GM18873 (cell line): ENCODE data around the gene B4GALNT3.

ENCODE experiments used
- ATAC-seq: cut with Tn5 transposase; IDR thresholded peaks from one replicate; pipeline ENCODE4 v1.9.1; 2021; ENCODE audit warnings: mild to moderate bottlenecking, moderate library complexity, moderate number of reproducible peaks; ENCODE audit not compliant: unreplicated experiment, low FRiP score

The B4GALNT3 gene

DNA sequence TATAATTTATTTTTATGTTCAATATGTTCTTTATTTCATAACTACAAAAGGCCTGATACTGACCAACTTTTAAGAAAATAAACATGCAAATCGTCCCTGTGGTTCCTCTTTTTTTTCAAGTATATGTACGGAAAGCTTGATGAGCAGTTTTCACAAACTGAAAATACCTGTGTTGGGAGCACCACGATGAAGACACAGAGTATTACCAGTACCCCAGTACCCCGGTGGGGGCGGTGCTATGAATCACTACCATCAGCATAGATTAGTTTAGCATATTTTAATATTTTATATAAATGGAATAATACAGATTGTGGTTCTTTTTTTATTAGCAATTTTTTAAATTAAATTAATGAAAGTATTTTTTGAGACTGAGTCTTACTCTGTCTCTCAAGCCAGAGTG is 7.0 kb downstream of the B4GALNT3 start:
- ATAC-seq: no peak

DNA sequence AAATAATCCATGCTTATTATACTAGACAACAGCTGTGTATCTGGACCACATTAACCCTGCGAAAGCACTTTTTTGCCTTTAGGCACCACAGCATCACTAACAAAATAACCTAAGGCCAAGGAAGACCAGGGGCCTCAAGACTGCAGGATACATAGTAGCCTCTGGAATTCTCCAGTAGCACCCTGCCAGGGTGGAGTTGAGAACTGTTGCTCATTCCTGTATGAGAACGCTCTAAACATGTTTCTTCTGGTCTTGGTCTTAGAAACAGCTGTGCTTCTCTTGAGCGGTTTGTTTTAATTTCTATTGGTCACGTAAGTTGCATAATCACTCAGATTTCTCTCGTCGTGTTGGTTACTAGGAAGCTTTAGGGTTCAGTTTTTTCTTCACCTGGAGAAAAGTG is 7.9 kb downstream of the B4GALNT3 start:
- no peak for ATAC-seq

DNA sequence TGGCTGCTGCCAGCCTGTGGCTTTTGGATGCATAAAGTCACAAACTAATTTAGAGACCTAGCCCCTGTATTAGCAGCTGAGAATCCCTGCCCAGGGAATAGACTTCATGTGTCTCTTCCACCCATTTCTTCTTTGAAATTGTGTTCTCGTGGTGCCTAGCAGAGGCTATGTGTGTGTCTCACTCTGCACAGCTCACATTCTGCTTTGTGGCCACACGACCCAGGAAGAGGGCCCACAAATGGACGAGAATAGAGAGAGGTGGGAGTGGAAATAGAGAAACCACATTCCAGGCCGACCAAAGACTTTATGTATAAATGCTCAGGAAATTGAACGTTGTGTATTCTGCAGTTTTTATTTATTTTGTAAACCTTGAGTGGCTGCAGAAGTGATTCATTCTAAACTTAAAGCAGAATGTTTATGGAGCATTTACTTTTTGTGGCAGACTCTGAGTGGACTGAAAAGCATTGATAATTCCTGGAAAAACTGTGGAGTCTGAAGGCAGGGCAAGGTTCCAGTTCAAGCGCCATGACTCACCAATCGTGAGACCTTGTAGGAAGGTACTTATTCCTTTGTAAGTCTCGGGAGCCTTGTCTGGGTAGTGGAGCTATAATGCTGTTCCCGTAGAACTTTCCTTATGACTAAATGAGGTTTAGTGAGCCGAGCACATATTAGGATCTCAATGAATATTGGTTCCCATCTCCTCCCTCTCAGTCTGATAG is 9.1 kb downstream of the B4GALNT3 start:
- no peak for ATAC-seq

DNA sequence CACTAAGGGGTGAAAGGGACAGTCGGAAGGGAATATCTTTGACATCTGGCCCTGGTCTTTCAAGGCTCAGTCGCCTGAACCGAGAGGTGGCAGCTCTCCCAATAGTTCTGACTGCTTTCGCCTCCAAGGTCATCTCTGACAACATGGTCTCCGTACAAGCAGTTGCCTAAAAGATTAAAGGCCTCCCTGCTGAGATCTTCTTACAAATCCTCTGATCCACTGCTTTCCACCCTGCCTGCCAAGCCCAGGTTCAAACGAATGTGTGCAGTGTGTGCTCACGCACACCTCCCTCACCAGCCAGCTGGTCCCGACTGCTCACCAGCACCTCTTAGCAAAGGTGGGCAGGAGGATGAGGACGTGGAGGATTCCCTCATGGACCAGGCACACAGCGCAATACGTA is 10.4 kb downstream of the B4GALNT3 start:
- ATAC-seq: no peak

DNA sequence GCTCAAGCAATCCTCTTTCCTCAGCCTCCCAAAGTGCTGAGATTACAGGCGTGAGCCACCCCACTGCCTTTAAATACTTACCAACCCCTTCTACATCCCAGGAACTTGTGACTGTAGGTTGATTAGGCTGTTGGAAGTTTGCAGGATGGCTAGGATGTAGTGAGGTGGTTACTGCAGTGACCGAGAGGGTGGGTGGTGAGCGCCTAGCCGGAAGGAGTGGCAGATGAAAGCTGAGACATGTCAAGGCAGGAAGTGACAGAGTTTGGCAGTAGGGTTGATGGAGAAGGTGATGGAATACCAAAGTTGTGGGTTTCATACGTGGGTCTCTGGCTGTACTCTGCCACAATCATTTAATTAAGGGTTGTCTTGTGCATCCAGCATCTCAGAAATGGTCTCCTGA is 13.5 kb downstream of the B4GALNT3 start:
- ATAC-seq: no peak

DNA sequence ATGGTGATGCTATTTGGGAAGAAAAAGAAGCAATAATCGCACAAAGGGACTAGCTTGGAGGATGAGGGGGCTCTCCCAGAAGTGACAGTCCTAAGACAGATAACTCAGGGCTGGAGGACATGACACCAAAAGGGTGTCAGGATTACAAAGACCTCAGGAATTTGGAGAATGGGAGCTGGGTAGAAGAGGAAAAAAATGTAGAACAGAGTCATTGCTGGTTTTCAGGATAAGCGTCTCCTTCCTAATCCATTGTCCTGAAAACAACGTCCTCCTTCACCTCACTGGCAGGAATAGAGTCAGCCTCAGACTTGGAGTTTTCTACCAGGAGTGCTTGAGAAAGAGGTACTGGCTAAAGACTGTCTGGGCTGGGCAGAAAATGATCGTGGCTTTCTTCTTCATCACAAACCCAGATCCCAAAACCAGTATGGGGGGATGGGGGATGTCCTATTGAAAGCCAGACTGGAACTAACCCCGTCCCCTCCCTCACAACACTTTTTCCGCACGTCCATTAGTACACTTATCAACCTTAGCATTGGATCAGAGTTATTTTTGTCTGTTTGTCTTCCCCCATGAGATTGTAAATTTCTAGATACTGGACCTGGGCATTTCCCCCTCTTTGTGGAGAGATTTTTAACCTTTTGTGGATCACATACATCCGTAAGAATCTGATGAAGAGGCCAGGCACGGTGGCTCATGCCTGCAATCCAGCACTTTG is 14.3 kb downstream of the B4GALNT3 start:
- no peak for ATAC-seq

DNA sequence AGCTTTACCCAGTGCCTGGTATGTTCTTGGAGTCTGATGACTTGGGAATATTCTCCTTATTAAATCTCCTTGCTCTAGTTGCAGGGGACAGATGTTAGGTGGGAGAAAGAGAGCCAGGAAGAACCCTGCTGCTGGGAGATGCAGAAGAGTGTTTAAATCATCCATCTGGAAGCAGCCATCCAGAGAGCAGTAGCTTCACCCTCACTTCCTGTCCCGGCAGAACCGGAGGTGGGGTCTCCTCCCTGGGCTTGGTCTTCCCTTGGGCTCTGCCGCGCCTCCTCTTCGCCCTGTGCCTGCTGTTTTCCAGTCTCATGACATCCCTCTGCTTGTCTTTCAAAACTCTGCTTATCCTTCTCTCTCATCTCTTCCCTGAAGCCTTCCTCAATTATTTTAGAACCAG is 15.5 kb downstream of the B4GALNT3 start:
- no peak for ATAC-seq

DNA sequence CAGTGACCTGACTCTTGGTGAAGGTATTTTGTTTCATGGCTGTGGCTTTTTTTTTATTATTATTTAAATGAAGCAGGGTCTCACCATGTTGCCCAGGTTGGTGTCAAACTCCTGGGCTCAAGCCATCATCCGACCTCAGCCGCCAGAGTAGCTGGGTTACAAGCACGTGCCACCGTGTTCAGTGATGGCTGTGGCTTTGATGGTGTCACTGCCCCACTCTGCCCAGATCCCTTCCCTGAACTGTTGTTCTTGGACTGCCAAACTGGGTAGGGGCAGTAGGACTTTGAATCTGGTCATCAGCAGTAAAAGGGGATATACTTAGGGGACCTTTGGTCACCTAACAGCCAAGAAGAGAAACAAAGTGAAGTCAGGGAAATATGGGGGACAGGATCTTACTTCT is 19.4 kb downstream of the B4GALNT3 start:
- no peak for ATAC-seq

DNA sequence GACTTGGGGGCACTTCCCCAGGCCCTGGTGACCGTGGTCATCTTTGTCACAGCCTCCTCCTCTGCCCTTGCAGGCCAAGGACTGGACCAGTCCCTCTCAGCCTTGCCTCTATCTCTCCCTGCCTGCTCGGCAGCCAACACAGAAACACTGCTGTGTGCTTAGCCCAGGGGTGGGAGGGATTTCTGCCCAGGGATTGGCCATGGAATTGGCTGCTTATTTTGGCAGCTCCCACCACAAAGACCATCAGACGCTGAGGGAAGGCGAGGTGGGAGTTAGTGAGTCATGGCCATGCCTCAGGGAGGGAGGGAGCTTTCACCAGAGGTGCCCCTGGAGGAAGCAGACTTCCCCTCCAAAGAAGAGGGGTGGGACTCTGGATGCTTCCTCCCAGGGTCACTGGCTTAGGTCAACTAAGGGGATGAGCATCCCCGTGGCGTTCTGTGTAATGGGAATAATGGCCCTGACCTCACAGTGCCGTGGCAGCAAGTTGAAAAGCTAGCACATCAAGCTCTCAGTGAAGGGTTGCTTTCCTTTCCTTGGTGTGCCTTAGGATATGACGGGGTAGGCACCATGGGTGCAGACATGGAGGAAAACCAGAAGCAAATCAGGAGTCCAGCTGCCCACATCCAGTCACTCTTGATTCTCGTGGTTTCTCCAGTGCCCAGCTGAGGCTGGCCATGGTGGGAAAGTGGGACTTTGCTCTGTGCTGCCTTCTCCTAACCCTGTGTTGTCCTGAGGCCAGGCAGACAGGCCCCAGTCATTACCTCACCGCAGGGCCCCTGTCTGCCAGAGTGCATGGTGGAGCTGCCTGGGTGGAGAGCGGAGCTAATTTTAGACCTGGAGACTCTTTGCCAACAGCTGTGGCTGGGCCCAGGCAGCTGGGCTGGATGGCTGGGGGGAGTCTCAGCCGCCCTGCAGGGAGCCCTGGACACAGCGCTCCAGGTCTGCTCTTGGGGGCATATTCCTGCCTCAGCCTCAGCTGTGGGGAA is 21.4 kb downstream of the B4GALNT3 start:
- ATAC-seq: no peak

DNA sequence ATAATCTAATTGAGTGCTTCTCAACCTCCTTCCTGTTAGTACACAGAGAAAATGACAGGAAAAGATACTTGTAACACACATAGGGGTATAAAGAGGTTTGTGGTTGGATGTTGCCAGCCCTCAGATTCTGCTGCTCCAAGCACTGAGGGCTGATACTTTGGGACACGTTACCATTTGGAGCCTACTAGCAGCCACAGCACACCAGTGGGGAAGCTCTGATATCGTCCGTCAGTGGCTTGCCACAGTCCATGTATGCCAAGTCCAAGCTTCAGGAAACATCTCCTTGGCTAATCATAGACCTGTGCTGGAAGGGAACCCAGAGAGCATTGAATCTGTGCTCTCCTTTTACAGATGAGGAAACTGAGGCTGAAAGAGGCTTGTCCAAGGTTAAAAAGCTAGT is 22.3 kb downstream of the B4GALNT3 start:
- ATAC-seq: no peak

DNA sequence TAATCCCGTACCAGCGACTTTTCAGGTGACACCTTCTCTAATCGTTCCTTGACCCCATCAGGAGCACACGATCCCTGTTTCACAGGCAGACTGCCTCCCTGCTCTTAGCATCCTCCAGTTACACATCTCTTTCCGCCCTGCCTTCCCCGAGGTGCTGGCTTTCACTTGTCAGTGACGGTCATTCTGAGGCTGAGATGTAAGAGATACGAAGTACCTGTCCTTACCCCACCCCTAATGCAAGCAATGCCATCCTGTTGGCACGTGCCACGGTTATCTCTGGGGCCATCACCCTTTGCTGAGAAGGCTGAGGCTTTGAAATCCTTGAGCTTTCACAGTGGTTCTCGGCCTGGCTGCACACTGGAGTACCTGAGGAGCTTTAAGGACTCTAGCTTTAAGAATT is 24.4 kb downstream of the B4GALNT3 start:
- ATAC-seq: no peak

DNA sequence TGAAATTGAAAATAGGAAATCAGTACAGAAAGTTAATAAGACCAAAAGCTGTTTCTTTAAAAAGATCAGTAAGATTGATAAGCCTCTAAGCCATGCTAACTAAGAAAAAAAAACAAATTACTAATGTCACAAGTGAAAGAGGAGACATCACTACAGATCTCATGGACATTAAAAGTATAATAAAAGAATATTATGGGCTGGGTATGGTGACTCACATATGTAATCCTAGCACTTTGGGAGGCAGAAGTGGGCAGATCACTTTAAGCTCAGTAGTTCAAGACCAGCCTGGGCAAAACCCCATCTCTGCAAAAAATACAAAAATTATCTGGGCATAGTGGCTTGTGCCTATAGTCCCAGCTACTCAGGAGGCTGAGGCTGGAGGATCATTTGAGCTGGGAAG is 30.5 kb downstream of the B4GALNT3 start:
- ATAC-seq: no peak

DNA sequence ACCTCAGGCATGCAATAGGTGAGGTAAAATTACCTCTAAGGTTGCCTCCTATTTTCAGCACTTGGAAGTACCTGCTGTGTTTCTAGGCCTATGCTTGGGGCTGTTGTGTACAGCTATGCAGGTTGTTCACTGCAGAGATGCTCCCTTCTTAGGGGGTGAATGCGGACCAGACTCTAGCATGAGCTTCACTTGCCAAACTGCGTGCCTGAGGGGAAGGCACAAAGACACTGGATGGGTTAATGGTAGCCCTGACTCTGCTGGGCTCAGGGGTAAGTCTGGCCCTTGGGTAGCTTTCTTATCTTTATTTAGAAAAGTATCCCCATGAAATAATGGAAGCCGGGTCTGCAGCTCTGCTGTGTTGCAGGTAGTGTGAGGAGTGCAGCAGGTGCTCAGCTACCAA is 35.7 kb downstream of the B4GALNT3 start:
- ATAC-seq: no peak

DNA sequence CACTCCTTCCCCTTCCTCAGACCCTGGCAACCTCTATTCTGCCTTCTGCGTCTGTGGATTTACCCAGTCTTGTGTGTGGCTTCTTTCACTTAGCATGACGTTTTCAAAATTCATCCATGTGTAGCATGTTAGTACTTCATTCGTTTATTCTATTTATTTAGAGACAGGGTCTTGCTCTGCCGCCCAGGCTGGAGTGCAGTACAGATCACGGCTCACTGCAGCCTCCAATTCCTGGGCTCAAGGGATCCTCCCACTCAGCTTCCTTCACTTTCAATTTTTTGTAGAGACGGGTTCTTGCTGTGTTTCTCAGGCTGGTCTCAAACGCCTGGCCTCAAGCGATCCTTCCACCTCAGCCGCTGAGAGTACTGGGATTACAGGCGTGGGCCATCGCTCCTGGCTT is 37.0 kb downstream of the B4GALNT3 start:
- ATAC-seq: no peak

DNA sequence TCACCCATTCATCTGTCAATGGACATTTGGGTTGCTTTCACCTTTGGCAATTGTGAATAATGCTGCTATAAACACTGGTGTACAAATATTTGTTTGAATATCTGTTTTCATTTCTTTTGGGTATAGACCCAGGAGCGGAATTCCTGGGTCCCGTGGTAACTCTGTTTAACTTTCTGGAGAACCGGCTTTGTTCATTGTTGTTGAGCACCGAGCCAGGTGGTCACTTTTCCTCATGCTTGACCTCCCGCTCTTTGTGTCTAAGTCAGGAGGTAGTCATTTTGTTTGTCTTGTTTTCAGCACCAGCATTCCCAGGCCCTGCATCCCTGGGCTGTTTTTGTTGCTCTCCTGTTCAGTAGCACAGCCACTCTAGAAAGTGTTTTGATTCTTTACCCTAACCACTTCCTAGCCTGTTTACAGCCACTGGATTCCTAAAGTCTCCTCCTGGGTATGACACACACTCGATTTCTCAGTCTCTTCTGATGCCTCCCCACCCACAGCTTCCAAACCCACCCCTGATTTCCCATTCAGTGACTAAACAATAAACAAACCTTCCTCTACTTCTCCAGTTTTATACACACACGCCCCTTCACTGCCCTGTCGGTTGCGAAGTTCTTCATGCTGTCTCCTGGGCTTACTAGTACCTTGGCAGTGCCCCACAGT is 37.9 kb downstream of the B4GALNT3 start:
- no peak for ATAC-seq

DNA sequence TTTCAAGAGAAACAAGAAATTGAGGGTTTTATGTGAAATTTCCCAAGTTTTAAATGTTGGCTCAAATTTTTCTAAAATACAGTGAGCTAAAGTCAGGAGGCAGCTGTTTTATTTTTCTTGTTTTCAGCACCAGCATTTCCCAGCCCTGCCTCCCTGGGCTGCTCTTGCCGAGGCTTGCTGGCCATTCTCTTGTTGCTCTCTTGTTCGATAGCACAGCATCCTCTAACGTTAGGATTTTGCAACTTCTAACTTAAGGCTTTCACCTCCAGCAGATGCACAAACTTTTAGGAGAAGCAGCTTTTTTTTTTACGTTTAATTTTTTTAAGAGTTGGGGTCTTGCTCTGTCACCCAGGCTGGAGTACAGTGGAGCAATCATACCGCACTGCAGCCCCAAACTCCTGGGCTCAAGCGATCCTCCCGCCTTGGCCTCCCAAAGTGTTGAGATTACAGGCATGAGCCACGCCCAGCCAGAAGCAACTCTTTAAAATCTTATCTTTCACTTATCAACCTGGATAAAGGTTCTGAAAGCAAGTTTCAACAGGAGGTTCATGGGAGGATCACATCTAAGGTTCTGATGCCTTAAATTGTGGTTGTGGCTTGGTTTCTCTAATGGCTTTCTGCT is 40.2 kb downstream of the B4GALNT3 start:
- ATAC-seq: no peak

DNA sequence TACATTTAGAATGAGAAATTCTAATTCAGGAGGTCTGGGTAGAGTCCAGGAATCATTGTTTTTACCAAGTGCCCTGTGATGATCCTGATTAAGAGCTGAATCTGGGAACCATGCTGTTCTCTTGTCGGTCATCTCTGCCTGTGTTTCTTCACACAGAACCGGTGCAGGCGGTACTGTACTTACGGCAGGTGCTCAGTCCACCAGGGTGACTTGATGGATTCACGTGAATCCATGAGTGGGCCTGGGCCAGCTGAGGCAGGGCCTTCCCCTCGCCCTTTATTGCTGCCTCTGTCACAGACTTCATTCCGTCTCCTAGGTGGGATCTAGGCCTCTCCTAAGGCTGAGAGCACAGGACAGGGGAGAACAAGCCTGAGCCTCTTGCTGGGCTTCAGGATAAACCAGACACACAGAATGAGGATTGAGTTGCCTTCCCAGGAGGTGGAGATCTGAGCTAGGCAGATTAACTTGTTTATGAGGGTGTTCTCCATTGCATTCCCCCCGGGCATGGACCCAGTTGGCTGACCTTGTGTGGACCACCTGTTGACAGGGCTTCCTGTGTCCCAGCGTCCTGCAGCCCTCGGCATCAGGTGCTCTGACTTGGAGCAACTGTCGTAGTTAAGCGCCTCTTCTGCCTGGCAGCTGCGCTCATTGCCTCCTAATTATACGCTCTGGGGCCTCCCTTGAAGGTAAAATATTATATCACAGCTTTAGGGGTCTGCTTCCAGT is 42.1 kb downstream of the B4GALNT3 start:
- no peak for ATAC-seq

DNA sequence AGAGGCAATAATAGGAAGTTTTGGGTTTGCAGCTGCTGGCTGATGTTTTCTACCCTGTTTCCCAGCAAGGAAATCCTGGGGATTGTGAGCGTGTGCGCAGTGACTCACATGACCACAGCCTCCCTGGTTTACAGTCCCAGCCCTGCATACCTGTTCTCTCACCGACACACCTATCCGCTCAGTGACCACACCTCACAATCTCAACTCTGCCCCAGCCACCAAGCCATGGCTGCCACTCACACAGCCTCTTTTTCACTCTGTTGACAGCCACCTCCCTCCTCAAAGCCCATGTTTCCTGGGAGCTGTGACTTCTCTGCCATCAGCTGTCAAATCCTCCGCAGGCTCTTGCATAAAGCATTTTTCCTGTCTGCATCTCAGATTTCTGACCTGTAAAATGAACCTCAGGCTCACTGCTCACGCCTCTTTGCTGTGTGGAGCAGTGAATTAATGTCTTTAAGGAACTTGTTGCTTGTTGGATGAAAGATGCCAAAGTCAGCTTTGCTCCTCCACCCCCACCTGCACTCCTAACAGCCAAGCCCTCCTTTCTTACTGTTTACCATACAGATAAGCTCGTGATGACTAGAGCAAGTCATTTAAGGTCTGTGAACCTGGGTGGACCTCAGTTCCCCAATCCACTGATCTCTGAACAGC is 43.5 kb downstream of the B4GALNT3 start:
- no peak for ATAC-seq

DNA sequence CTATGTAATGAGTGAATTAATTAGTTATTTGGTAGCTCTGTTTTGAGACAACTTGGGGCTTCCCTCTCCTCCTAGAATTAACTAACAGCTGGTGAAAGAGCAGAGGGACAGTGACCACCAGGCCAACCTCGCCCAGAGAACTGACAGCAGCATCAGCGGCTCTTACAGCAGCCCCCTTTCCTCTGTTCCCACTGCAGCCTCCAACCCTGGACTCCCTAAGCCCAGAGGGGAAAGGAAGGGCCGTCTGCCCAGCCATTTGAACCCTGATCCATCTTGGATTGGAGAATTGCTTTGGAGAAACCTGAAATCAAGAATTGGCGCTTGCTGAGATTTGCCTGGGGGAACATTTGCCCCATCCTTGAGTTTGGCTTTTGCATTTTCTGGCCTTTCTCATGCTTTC is 45.5 kb downstream of the B4GALNT3 start:
- no peak for ATAC-seq
